Fibroblast of skin of abdomen (primary cell): ENCODE data around the gene THUMPD3. TPM values are rescaled to one million over a fixed set of nuclear protein-coding genes. Genes with fewer than 3 reads are reported as not detected.

Source experiments
- DNase-seq: peaks from one replicate; pipeline ENCODE4 v3.0.0-alpha.2; 2013
- polyA plus RNA-seq, 2 experiments: library from polyadenylated mRNA; unstranded; fragments of 120-200 nt; gene quantifications; one replicate each; pipeline ENCODE4 v1.2.1, GENCODE V29; 2013; ENCODE audit not compliant: insufficient read length in 2 of 2

Gene THUMPD3
- 42.4 TPM for polyA plus RNA-seq (2013, experiment 1 of 2; ENCODE audit: insufficient read length)
- 39.4 TPM for polyA plus RNA-seq (2013, experiment 2 of 2; ENCODE audit: insufficient read length)

GRCh38 chr3:9362731-9363530 is at the start of gene THUMPD3:
TSS of gene THUMPD3 (plus strand) at chr3:9363054. CDS start at chr3:9365069, 2,015 bp downstream.
- DNase-seq = peak; percentile 90

- no peak for DNase-seq
Measured at GRCh38 chr3:9314796-9315195, 48.1 kb upstream of the THUMPD3 start.

GRCh38 chr3:9316881-9317361 is 45.9 kb upstream of the THUMPD3 start:
- peak; percentile 73 for DNase-seq

GRCh38 chr3:9322780-9323179 is 40.1 kb upstream of the THUMPD3 start:
- DNase-seq = no peak

GRCh38 chr3:9324944-9325343 is 37.9 kb upstream of the THUMPD3 start:
- no peak for DNase-seq

GRCh38 chr3:9327578-9327977 is 35.3 kb upstream of the THUMPD3 start:
- DNase-seq = no peak

GRCh38 chr3:9330166-9330703 is 32.6 kb upstream of the THUMPD3 start:
- no peak for DNase-seq

- DNase-seq = peak; percentile 23
Measured at GRCh38 chr3:9331171-9331570, 31.7 kb upstream of the THUMPD3 start.

- DNase-seq = no peak
Measured at GRCh38 chr3:9332250-9333030, 30.4 kb upstream of the THUMPD3 start.

GRCh38 chr3:9339761-9340471 is 22.9 kb upstream of the THUMPD3 start:
- no peak for DNase-seq

GRCh38 chr3:9340472-9340902 is 22.4 kb upstream of the THUMPD3 start:
- peak; percentile 60 for DNase-seq

GRCh38 chr3:9342696-9343095 is 20.2 kb upstream of the THUMPD3 start:
- DNase-seq = no peak

GRCh38 chr3:9343115-9343514 is 19.7 kb upstream of the THUMPD3 start:
- no peak for DNase-seq

- no peak for DNase-seq
Measured at GRCh38 chr3:9345041-9345440, 17.8 kb upstream of the THUMPD3 start.

- no peak for DNase-seq
Measured at GRCh38 chr3:9346141-9346540, 16.7 kb upstream of the THUMPD3 start.

- DNase-seq = peak; percentile 56
Measured at GRCh38 chr3:9347081-9347480, 15.8 kb upstream of the THUMPD3 start.

GRCh38 chr3:9347887-9348286 is 15.0 kb upstream of the THUMPD3 start:
- DNase-seq = peak; percentile 75

- DNase-seq = peak; percentile 74
Measured at GRCh38 chr3:9349321-9350117, 13.3 kb upstream of the THUMPD3 start.

- DNase-seq = no peak
Measured at GRCh38 chr3:9351709-9352126, 11.1 kb upstream of the THUMPD3 start.

- peak; percentile 62 for DNase-seq
Measured at GRCh38 chr3:9352917-9353752, 9.7 kb upstream of the THUMPD3 start.
